Activated CD4-positive, alpha-beta T cell treated with anti-CD3 and anti-CD28 coated beads, Interleukin-2, amount 50 U/mL, for 24 hours (primary cell): Measurements from ENCODE around the gene TBX3.

Experiments
- DNase-seq, 2 donors: peaks; one replicate each; pipeline ENCODE4 v3.0.0-alpha.2; 2020; ENCODE audit warnings: low read depth in 1 of 2, low spot score in 1 of 2

Gene TBX3

GRCh38 chr12:114682785-114683708 is 928 bp downstream of the TBX3 start:
- DNase-seq = no peak

- no peak for DNase-seq
Observed at GRCh38 chr12:114682106-114682784, 1.7 kb downstream of the TBX3 start.

GRCh38 chr12:114681116-114681871 is 2.7 kb downstream of the TBX3 start:
- no peak for DNase-seq

GRCh38 chr12:114680604-114681069 is 3.3 kb downstream of the TBX3 start:
- no peak for DNase-seq

GRCh38 chr12:114679942-114680341 is 4.0 kb downstream of the TBX3 start:
- DNase-seq = no peak

GRCh38 chr12:114679452-114679875 is 4.5 kb downstream of the TBX3 start:
- no peak for DNase-seq

- no peak for DNase-seq
Observed at GRCh38 chr12:114678718-114679117, 5.3 kb downstream of the TBX3 start.

GRCh38 chr12:114678028-114678427 is 5.9 kb downstream of the TBX3 start:
- no peak for DNase-seq

- DNase-seq = no peak
Observed at GRCh38 chr12:114676142-114676741, 7.7 kb downstream of the TBX3 start.

GRCh38 chr12:114674251-114675047 is 9.5 kb downstream of the TBX3 start:
- no peak for DNase-seq

- DNase-seq = no peak
Observed at GRCh38 chr12:114673901-114674250, 10.1 kb downstream of the TBX3 start.

GRCh38 chr12:114673169-114673833 is 10.7 kb downstream of the TBX3 start:
- no peak for DNase-seq

GRCh38 chr12:114672817-114673168 is 11.2 kb downstream of the TBX3 start:
- no peak for DNase-seq

- DNase-seq = no peak
Observed at GRCh38 chr12:114671443-114672411, 12.2 kb downstream of the TBX3 start.

GRCh38 chr12:114671066-114671442 is 12.9 kb downstream of the TBX3 start:
- no peak for DNase-seq

GRCh38 chr12:114670291-114670980 is 13.5 kb downstream of the TBX3 start:
- no peak for DNase-seq

- DNase-seq = no peak
Observed at GRCh38 chr12:114669401-114670290, 14.3 kb downstream of the TBX3 start.
